ENCODE measurements around the gene DOCK9. TPM values are rescaled to one million over a fixed set of nuclear protein-coding genes. Genes with fewer than 3 reads are reported as not detected.

The DOCK9 gene
- polyA plus RNA-seq, 3 donors = 0.01 TPM; not detected in 2

- H3K4me3 ChIP-seq (replicated peaks in 1 of 3; ENCODE audit: low read depth in 2 of 3, low read length in 3 of 3) = no peak overlapping the region
- TF ChIP-seq, protein P1, sequence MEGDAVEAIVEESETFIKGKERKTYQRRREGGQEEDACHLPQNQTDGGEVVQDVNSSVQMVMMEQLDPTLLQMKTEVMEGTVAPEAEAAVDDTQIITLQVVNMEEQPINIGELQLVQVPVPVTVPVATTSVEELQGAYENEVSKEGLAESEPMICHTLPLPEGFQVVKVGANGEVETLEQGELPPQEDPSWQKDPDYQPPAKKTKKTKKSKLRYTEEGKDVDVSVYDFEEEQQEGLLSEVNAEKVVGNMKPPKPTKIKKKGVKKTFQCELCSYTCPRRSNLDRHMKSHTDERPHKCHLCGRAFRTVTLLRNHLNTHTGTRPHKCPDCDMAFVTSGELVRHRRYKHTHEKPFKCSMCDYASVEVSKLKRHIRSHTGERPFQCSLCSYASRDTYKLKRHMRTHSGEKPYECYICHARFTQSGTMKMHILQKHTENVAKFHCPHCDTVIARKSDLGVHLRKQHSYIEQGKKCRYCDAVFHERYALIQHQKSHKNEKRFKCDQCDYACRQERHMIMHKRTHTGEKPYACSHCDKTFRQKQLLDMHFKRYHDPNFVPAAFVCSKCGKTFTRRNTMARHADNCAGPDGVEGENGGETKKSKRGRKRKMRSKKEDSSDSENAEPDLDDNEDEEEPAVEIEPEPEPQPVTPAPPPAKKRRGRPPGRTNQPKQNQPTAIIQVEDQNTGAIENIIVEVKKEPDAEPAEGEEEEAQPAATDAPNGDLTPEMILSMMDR (IDR thresholded peaks at IDR 0.05) = no peak
- no peaks in the 10 kb centered on the region for H3K79me2 ChIP-seq (ENCODE audit: insufficient read depth, low read length)
- no peaks in the 10 kb centered on the region for H3K4me1 ChIP-seq (ENCODE audit: control insufficient read depth in 1 of 2, insufficient read depth in 2 of 2, low read length in 2 of 2)
- Mint-ChIP-seq H3K27me3 (ENCODE audit: low read depth in 3 of 3) (peaks cover 6 to 20% (median 7%) of the 10 kb centered on the region in 3 donors), H3K4me1 (peaks cover 3% of the 10 kb centered on the region), H3K36me3 (no peaks in the 10 kb centered on the region), H3K9me3 (peaks cover 0 to 6% (median 0%) of the 10 kb centered on the region in 7 donors), H3K27ac (peak overlapping the region in 1 of 7 donors; percentile 75), H3K4me3 (no peak overlapping the region)
- no peak overlapping the region for H3K27ac ChIP-seq (ENCODE audit: low read depth in 1 of 2, low read length in 2 of 2)
- H3K36me3 ChIP-seq (replicated peaks in 1 of 2; ENCODE audit: control insufficient read depth in 1 of 2, insufficient read depth in 2 of 2, low read length in 2 of 2) = no peaks in the 10 kb centered on the region
- H3K9me3 ChIP-seq (replicated peaks in 1 of 2; ENCODE audit: control insufficient read depth in 1 of 2, insufficient read depth in 1 of 2, low read length in 2 of 2) = no peaks in the 10 kb centered on the region
- intact Hi-C loops (cut with micrococcal nuclease) = no loop called here
- no peak overlapping the region for H3K4me2 ChIP-seq (replicated peaks; ENCODE audit: extremely low read depth, low read length, poor library complexity, severe bottlenecking)
- no peak overlapping the region for H2AFZ ChIP-seq (ENCODE audit: insufficient read depth, low read depth, low read length, poor library complexity, severe bottlenecking)
- H3K27me3 ChIP-seq (ENCODE audit: control insufficient read depth in 2 of 2, insufficient read depth in 2 of 2, low read length in 2 of 2) = peaks cover 4 to 9% of the 10 kb centered on the region in 2 donors
- no peaks in the 10 kb centered on the region for H4K20me1 ChIP-seq (ENCODE audit: insufficient read depth, low read length)
- no peak overlapping the region for H3K9ac ChIP-seq (ENCODE audit: insufficient read depth, low read length, poor library complexity, severe bottlenecking)
- WGBS (ENCODE audit: insufficient coverage) = 60% methylated on average over 6 of the region's 8 CpGs
- no peak for DNase-seq
These were observed 152.2 kb downstream of the DOCK9 start for GRCh38 chr13:98825659-98826058.

- no peak overlapping the region for H3K27ac Mint-ChIP-seq
- H3K27me3 Mint-ChIP-seq (ENCODE audit: low read depth in 3 of 3) = peaks cover 3 to 18% (median 6%) of the 10 kb centered on the region in 3 donors
- H3K36me3 Mint-ChIP-seq = no peaks in the 10 kb centered on the region
- intact Hi-C loops (cut with micrococcal nuclease) = no loop called here
- no peak overlapping the region for H3K4me3 Mint-ChIP-seq
- no peaks in the 10 kb centered on the region for H3K9me3 ChIP-seq (replicated peaks in 1 of 2; ENCODE audit: control insufficient read depth in 1 of 2, insufficient read depth in 1 of 2, low read length in 2 of 2)
- peaks cover 4 to 9% of the 10 kb centered on the region in 2 donors for H3K27me3 ChIP-seq (ENCODE audit: control insufficient read depth in 2 of 2, insufficient read depth in 2 of 2, low read length in 2 of 2)
- no peak overlapping the region for H3K4me3 ChIP-seq (replicated peaks in 1 of 3; ENCODE audit: low read depth in 2 of 3, low read length in 3 of 3)
- peaks cover 3% of the 10 kb centered on the region for H3K4me1 Mint-ChIP-seq
- H3K9ac ChIP-seq (ENCODE audit: insufficient read depth, low read length, poor library complexity, severe bottlenecking) = no peak overlapping the region
- H3K4me2 ChIP-seq (replicated peaks; ENCODE audit: extremely low read depth, low read length, poor library complexity, severe bottlenecking) = no peak overlapping the region
- H3K4me1 ChIP-seq (ENCODE audit: control insufficient read depth in 1 of 2, insufficient read depth in 2 of 2, low read length in 2 of 2) = no peaks in the 10 kb centered on the region
- TF ChIP-seq, protein P1 (IDR thresholded peaks at IDR 0.05) = no peak
- H3K79me2 ChIP-seq (ENCODE audit: insufficient read depth, low read length) = no peaks in the 10 kb centered on the region
- H2AFZ ChIP-seq (ENCODE audit: insufficient read depth, low read depth, low read length, poor library complexity, severe bottlenecking) = no peak overlapping the region
- H4K20me1 ChIP-seq (ENCODE audit: insufficient read depth, low read length) = no peaks in the 10 kb centered on the region
- 67% methylated on average over 4 of the region's 13 CpGs for WGBS (ENCODE audit: insufficient coverage)
- no peak for DNase-seq
- H3K27ac ChIP-seq (ENCODE audit: low read depth in 1 of 2, low read length in 2 of 2) = no peak overlapping the region
- peaks cover 0 to 2% (median 0%) of the 10 kb centered on the region in 7 donors for H3K9me3 Mint-ChIP-seq
- no peaks in the 10 kb centered on the region for H3K36me3 ChIP-seq (replicated peaks in 1 of 2; ENCODE audit: control insufficient read depth in 1 of 2, insufficient read depth in 2 of 2, low read length in 2 of 2)
These were observed 153.3 kb downstream of the DOCK9 start for GRCh38 chr13:98824376-98825160.

Measured in CD14-positive monocyte (primary cell).